Endothelial cell of umbilical vein (primary cell): ENCODE data around the gene POLR3A.

Experiments
- POLR2A ChIP-seq: IDR thresholded peaks from 2 replicates; pipeline ENCODE4 v1.6.1; 2012; ENCODE audit warnings: low read depth, mild to moderate bottlenecking, control low read depth, low read length
- TF ChIP-seq, protein P1 (sequence below), 2 donors: IDR thresholded peaks; 1 replicate in 1 of 2; 2 replicates in 1 of 2; pipeline ENCODE4 v1.5.1; 2011; ENCODE audit warnings: low read length in 2 of 2, mild to moderate bottlenecking in 2 of 2, moderate library complexity in 2 of 2, control low read depth in 1 of 2, inconsistent platforms in 1 of 2, low read depth in 1 of 2; ENCODE audit not compliant: insufficient read depth in 1 of 2; ENCODE audit errors: extremely low read depth in 1 of 2

DNA sequence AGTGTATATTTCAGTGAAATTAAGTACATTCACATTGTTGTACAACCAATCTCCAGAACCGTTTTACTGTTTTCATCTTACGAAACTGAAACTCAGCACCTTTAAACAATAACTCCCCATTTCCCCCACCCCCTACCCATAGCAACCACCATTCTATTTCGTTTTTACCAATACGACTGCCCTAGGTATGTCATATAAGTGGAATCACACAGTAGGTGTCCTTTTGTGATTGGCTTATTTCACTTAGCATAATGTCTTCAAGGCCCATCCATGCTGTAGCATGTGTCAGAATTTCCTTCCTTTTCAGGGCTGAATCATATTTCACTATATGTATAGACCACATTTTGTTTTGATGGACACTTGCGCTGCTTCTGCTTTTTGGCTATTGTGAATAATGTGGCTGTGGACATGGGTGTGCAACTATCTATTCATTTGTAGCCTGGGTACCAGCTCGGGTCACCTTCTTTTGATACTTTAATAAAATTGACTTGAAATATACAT is 68.4 kb downstream of the POLR3A start:
- TF ChIP-seq, protein P1, sequence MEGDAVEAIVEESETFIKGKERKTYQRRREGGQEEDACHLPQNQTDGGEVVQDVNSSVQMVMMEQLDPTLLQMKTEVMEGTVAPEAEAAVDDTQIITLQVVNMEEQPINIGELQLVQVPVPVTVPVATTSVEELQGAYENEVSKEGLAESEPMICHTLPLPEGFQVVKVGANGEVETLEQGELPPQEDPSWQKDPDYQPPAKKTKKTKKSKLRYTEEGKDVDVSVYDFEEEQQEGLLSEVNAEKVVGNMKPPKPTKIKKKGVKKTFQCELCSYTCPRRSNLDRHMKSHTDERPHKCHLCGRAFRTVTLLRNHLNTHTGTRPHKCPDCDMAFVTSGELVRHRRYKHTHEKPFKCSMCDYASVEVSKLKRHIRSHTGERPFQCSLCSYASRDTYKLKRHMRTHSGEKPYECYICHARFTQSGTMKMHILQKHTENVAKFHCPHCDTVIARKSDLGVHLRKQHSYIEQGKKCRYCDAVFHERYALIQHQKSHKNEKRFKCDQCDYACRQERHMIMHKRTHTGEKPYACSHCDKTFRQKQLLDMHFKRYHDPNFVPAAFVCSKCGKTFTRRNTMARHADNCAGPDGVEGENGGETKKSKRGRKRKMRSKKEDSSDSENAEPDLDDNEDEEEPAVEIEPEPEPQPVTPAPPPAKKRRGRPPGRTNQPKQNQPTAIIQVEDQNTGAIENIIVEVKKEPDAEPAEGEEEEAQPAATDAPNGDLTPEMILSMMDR (IDR thresholded peaks at IDR 0.05; ENCODE audit: extremely low read depth in 1 of 2, insufficient read depth in 1 of 2, low read depth in 1 of 2, low read length in 2 of 2): no peak
- no peak for TF ChIP-seq POLR2A
